Measurements from ENCODE around the gene ABAT. TPM values are rescaled to one million over a fixed set of nuclear protein-coding genes. Genes with fewer than 3 reads are reported as not detected.

Gene ABAT
- total RNA-seq, 3 donors from 2014 or later = 12.1 to 25.5 (median 16.5) TPM

DNA sequence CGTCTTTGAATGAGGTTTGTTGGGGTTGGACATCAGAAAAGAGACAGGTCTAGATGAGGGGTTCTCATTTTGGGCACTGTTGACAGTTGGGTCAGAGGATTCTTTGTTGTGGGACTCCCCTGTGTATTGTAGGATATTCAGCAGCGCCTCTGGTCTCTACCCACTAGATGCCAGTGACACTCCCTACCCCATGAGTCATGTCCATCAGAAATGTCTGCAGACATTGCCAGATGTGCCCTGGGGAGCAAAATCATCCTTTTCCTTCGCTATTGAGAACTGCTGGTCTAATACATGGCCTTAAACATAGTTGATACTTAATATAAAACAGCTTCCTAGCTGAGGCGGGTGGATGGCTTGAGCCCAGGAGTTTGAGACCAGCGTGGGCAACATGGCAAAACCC is 3.1 kb downstream of the ABAT start:
- no peak for ATAC-seq
- intact Hi-C loops (cut with DNase I, micrococcal nuclease) = loop anchor here in 1 of 2 donors (10.0 kb wide), 1 partner anchor 107 kb away; no protein-coding TSS in a partner anchor

DNA sequence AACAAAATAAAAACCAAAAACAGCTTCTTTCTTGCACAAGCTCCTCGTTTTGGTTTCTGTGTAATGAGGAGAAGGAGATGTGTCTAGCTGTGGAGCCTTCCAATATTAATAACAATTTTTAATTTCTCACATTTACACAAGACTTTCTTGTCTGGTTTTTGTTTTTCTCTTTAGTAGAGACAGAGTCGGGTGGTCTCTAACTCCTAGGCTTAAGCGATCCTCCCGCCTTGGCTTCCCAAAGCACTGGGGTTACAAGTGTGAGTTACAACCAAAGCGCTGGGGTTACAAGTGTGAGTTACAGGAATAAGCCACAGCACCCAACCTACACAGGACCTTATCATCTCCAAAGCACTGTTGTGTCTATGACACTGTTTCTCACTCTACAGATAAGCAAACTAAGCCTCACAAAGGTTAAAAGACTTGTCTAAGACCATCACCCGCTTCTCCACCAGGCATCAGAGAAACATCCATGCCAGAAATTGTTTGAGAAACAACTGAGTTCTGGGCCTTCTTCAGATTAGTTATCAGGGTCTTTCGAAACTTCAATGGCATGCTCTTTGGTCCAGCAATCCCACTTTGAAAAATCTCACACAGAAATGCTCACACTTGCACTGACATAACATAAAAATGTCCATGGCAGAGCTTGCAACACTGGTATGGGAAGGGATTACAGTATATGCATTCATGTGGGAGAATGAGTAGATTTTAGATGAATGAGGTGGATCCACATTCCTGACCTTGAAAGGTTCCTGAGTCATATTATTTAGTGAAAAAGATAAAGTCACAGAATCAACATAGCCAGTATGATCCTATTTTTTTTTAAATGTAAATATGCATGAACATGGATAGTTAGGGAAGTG is 3.9 kb downstream of the ABAT start:
- no peak for ATAC-seq
- no peaks in the 10 kb centered on the region for H3K36me3 ChIP-seq (ENCODE audit: low read depth)
- peaks cover 6% of the 10 kb centered on the region for H3K4me1 ChIP-seq (ENCODE audit: low read depth)
- DNase-seq = no peak
- intact Hi-C loops (cut with DNase I, micrococcal nuclease) = loop anchor here in 1 of 2 donors (10.0 kb wide), 1 partner anchor 107 kb away; no protein-coding TSS in a partner anchor
- no peak overlapping the region for H3K4me3 ChIP-seq
- TF ChIP-seq, protein P1, sequence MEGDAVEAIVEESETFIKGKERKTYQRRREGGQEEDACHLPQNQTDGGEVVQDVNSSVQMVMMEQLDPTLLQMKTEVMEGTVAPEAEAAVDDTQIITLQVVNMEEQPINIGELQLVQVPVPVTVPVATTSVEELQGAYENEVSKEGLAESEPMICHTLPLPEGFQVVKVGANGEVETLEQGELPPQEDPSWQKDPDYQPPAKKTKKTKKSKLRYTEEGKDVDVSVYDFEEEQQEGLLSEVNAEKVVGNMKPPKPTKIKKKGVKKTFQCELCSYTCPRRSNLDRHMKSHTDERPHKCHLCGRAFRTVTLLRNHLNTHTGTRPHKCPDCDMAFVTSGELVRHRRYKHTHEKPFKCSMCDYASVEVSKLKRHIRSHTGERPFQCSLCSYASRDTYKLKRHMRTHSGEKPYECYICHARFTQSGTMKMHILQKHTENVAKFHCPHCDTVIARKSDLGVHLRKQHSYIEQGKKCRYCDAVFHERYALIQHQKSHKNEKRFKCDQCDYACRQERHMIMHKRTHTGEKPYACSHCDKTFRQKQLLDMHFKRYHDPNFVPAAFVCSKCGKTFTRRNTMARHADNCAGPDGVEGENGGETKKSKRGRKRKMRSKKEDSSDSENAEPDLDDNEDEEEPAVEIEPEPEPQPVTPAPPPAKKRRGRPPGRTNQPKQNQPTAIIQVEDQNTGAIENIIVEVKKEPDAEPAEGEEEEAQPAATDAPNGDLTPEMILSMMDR (IDR thresholded peaks at IDR 0.05) = no peak
- H3K9me3 ChIP-seq = no peaks in the 10 kb centered on the region

More for the DNA sequence above, 3.1 kb downstream of the ABAT start:
- TF ChIP-seq, protein P1 (IDR thresholded peaks at IDR 0.05) = no peak
- H3K4me3 ChIP-seq = no peak overlapping the region
- H3K36me3 ChIP-seq (ENCODE audit: low read depth) = no peaks in the 10 kb centered on the region
- no peak for DNase-seq
- H3K4me1 ChIP-seq (ENCODE audit: low read depth) = peaks cover 6% of the 10 kb centered on the region
- H3K9me3 ChIP-seq = no peaks in the 10 kb centered on the region

DNA sequence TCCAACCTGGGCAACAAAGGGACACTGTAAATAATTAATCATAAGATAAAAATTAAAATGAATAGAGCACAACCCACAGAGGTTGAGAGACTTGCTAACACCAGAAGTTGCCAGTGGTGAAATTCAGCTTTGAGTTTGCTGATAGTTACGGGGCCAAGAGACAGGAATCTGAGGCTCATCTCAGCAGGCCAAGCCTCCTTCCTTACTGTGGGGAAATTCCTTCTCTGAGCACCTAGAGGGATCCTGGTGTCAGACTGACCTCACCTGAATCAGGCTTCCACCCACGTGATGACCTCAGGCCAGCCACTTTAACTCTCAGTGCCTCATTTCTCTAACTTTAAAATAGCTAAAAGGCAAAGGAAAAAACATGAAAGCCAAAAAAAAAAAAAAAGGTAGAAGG is 4.7 kb downstream of the ABAT start:
- H3K36me3 ChIP-seq (ENCODE audit: low read depth) = no peaks in the 10 kb centered on the region
- intact Hi-C loops (cut with DNase I, micrococcal nuclease) = loop anchor here in 1 of 2 donors (10.0 kb wide), 1 partner anchor 106 kb away; no protein-coding TSS in a partner anchor
- no peak overlapping the region for H3K4me3 ChIP-seq
- H3K9me3 ChIP-seq = no peaks in the 10 kb centered on the region
- ATAC-seq (no peak), DNase-seq (no peak)
- H3K4me1 ChIP-seq (ENCODE audit: low read depth) = peaks cover 6% of the 10 kb centered on the region
- TF ChIP-seq, protein P1 (IDR thresholded peaks at IDR 0.05) = no peak

DNA sequence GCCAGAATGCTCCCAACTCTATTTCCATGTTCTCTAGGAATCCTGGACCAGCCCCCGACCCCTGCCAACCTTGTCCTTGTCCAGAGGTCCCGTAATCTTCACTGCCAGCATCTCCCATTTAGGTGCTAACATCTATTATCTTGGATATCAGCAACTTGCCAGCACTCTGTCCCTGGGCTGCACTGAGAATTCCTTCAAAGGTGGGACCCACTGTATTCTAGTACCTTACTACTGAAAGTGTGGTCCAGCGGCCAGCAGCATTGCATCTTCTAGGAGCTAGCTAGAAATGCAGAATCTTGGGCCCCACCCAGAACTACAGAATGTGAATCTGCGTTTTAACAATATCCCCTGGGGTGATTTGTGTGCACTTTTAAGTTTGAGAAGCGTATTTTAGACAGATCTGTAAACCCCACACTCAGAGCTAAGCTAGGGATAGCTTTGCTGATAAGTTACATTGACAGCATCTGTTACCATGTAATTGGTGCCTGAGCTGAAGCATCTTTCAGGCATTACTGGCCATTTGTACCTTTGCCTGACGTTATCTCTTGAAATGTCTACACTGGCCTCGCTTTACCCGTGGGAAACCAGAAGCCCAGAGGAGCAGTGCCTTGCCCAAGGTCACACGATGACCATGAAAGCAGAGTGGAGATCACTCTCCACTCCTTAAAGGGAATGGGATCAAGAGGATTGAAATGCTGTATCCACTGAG is 8.3 kb downstream of the ABAT start:
- ATAC-seq (no peak), DNase-seq (no peak)
- no peaks in the 10 kb centered on the region for H3K4me1 ChIP-seq (ENCODE audit: low read depth)
- H3K36me3 ChIP-seq (ENCODE audit: low read depth) = no peaks in the 10 kb centered on the region
- intact Hi-C loops (cut with DNase I, micrococcal nuclease) = no loop called here
- no peak overlapping the region for H3K4me3 ChIP-seq
- no peaks in the 10 kb centered on the region for H3K9me3 ChIP-seq
- TF ChIP-seq, protein P1 (IDR thresholded peaks at IDR 0.05) = no peak

DNA sequence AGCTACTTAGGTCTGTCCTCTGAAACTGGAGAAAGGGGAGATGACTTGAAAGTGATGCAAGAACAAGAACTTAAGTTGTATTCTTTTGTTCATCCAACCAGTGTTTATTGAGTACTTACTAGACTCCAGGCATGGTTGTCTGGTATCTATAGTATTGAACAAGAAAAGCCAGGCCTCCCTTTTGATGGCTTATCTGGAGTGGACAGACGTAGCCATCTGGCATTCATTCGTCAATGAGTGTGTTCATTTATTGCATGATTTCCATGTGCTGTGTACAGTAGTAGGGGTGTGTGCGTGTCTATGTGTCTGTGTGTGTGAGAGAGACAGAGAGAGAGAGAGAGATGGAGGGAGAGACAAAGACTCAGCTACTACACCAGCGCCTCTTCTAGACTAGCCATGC is 9.2 kb downstream of the ABAT start:
- Histone ChIP-seq H3K4me1 (ENCODE audit: low read depth) (no peaks in the 10 kb centered on the region), H3K36me3 (ENCODE audit: low read depth) (no peaks in the 10 kb centered on the region), H3K9me3 (peaks cover under 1% of the 10 kb centered on the region), H3K4me3 (no peak overlapping the region)
- TF ChIP-seq, protein P1 (IDR thresholded peaks at IDR 0.05) = no peak
- ATAC-seq (no peak), DNase-seq (no peak)
- intact Hi-C loops (cut with DNase I, micrococcal nuclease) = no loop called here
